NCI-H2227 (cell line): ENCODE results near the gene IDUA.
A peak's percentile ranks its signal among the peaks of the same experiment; 100 is the strongest.

ENCODE experiments used
- DNase-seq: peaks from one replicate; lab custom pipeline; 2025; ENCODE audit not compliant: unreplicated experiment; lab: John Stamatoyannopoulos, UW

The IDUA gene

GRCh38 chr4:985123-985830 lies 1.6 kb upstream of the IDUA start:
- peak; percentile 58 for DNase-seq

GRCh38 chr4:986428-986878 lies 391 bp upstream of the IDUA start:
- DNase-seq: peak; percentile 51

GRCh38 chr4:987624-988513 lies 1.0 kb downstream of the IDUA start:
- no peak for DNase-seq

- DNase-seq: no peak
Measured at GRCh38 chr4:988726-989721, 2.2 kb downstream of the IDUA start.

GRCh38 chr4:989722-990471 lies 3.1 kb downstream of the IDUA start:
- no peak for DNase-seq

GRCh38 chr4:990746-991367 lies 4.0 kb downstream of the IDUA start:
- no peak for DNase-seq

- DNase-seq: no peak
Measured at GRCh38 chr4:991451-992296, 4.8 kb downstream of the IDUA start.

GRCh38 chr4:992297-993110 lies 5.7 kb downstream of the IDUA start:
- DNase-seq: no peak

GRCh38 chr4:993111-994029 lies 6.5 kb downstream of the IDUA start, which contains the start of gene SLC26A1:
SLC26A1 (minus strand) TSS chr4:993404; CDS start chr4:991703, 1,701 bp downstream.
- peak; percentile 17 for DNase-seq

GRCh38 chr4:995311-996026 lies 8.6 kb downstream of the IDUA start:
- DNase-seq: no peak

GRCh38 chr4:996030-996996 lies 9.5 kb downstream of the IDUA start:
- DNase-seq: no peak

- DNase-seq: no peak
Measured at GRCh38 chr4:996997-997374, 10.1 kb downstream of the IDUA start.

- peak; percentile 69 for DNase-seq
Measured at GRCh38 chr4:997375-998071, 10.7 kb downstream of the IDUA start.

- no peak for DNase-seq
Measured at GRCh38 chr4:998096-998691, 11.3 kb downstream of the IDUA start.
